Endothelial cell of umbilical vein (primary cell): Measurements from ENCODE around the gene NELFB. TPM values are rescaled to one million over a fixed set of nuclear protein-coding genes. Genes with fewer than 3 reads are reported as not detected.

Experiments used
- BruUV-seq: library from RNA; stranded (reverse); fragments of 400-500 nt; replicated peaks from 2 replicates; lab custom pipeline; 2021; lab: Mats Ljungman, UMichigan
- CTCF ChIA-PET: fragments of 300-600, 350-600 bp; sonication (Branson Sonifier 250); formaldehyde crosslinking; loops from one replicate; lab custom pipeline; 2021; ENCODE audit warnings: antibody characterized with exemption, inconsistent platforms; lab: Charles Lee
- POLR2A ChIA-PET: fragments of 300-600, 350-600 bp; sonication (Branson Sonifier 250); formaldehyde crosslinking; loops from one replicate; lab custom pipeline; 2021; ENCODE audit warnings: antibody characterized with exemption, inconsistent platforms; lab: Charles Lee
- DNase-seq: peaks from one replicate; pipeline ENCODE4 v3.0.0-alpha.2; 2011; ENCODE audit warnings: low read depth, low spot score
- FAIRE-seq: peaks from 2 replicates; lab custom pipeline; 2011; peaks lifted over from hg19 to GRCh38; lab: Jason Lieb, UNC
- H2AFZ ChIP-seq: 2 replicates; pipeline ENCODE4 v1.6.0; 2012; ENCODE audit warnings: low read depth, low read length, control low read depth, inconsistent platforms
- H3K27ac ChIP-seq: 2 replicates; pipeline ENCODE4 v1.5.1; 2011; ENCODE audit warnings: low read depth, mild to moderate bottlenecking, control low read depth, low read length, moderate library complexity; ENCODE audit not compliant: insufficient read depth
- H3K27me3 ChIP-seq, 2 experiments: 2 replicates each; pipeline versions ENCODE4 v1.6.0 to v1.6.1; 2011; ENCODE audit warnings: low read length in 2 of 2, mixed read lengths in 1 of 2; ENCODE audit not compliant: control insufficient read depth in 2 of 2, insufficient read depth in 2 of 2
- H3K36me3 ChIP-seq, 2 experiments: 2 replicates in 1 of 2; 3 replicates in 1 of 2; pipeline ENCODE4 v1.5.1; 2011; ENCODE audit warnings: low read length in 2 of 2, mild to moderate bottlenecking in 1 of 2, moderate library complexity in 1 of 2; ENCODE audit not compliant: control insufficient read depth in 2 of 2, insufficient read depth in 2 of 2; ENCODE audit errors: extremely low read depth in 1 of 2
- H3K4me1 ChIP-seq: 3 replicates; pipeline ENCODE4 v1.5.1; 2011; ENCODE audit warnings: mild to moderate bottlenecking, low read length; ENCODE audit not compliant: control insufficient read depth, insufficient read depth; ENCODE audit errors: extremely low read depth
- H3K4me2 ChIP-seq: 2 replicates; pipeline ENCODE4 v1.6.1; 2011; ENCODE audit warnings: low read length, control low read depth, mixed read lengths; ENCODE audit not compliant: insufficient read depth
- H3K4me3 ChIP-seq, 3 experiments: fragments of 200-600 bp in 1 of 3; sonication (generic), shearing (Covaris generic) in 1 of 3; replicated peaks in 1 of 3; 2 replicates each; pipeline ENCODE4 v1.5.1; 2011 to 2016; ENCODE audit warnings: control low read depth in 3 of 3, low read length in 3 of 3, mild to moderate bottlenecking in 2 of 3, inconsistent platforms in 1 of 3, low read depth in 1 of 3, moderate library complexity in 1 of 3; ENCODE audit not compliant: insufficient read depth in 1 of 3
- H3K79me2 ChIP-seq: 2 replicates; pipeline ENCODE4 v1.6.0; 2012; ENCODE audit warnings: low read length, inconsistent platforms; ENCODE audit not compliant: control insufficient read depth, insufficient read depth
- H3K9ac ChIP-seq: replicated peaks from 2 replicates; pipeline ENCODE3; 2011; ENCODE audit warnings: low read length, control low read depth; ENCODE audit not compliant: insufficient read depth; ENCODE audit errors: extremely low read depth
- H3K9me1 ChIP-seq: replicated peaks from 3 replicates; pipeline ENCODE4 v1.6.0; 2011; ENCODE audit warnings: mild to moderate bottlenecking, low read length; ENCODE audit not compliant: control insufficient read depth, insufficient read depth; ENCODE audit errors: extremely low read depth
- H3K9me3 ChIP-seq: replicated peaks from 2 replicates; pipeline ENCODE4 v1.5.1; 2012; ENCODE audit warnings: low read length, inconsistent platforms; ENCODE audit not compliant: control insufficient read depth, insufficient read depth
- H4K20me1 ChIP-seq: replicated peaks from 2 replicates; pipeline ENCODE3; 2011; ENCODE audit warnings: mild to moderate bottlenecking, low read length; ENCODE audit not compliant: control insufficient read depth, insufficient read depth; ENCODE audit errors: extremely low read depth
- CTCF ChIP-seq, 2 donors: IDR thresholded peaks; 1 replicate in 1 of 2; 2 replicates in 1 of 2; pipeline ENCODE4 v1.5.1; 2011; ENCODE audit warnings: low read length in 2 of 2, mild to moderate bottlenecking in 2 of 2, moderate library complexity in 2 of 2, control low read depth in 1 of 2, inconsistent platforms in 1 of 2, low read depth in 1 of 2; ENCODE audit not compliant: insufficient read depth in 1 of 2; ENCODE audit errors: extremely low read depth in 1 of 2
- FOS ChIP-seq: IDR thresholded peaks from 2 replicates; pipeline ENCODE4 v1.6.1; 2011; ENCODE audit warnings: mild to moderate bottlenecking, low read length, moderate library complexity, borderline replicate concordance; ENCODE audit not compliant: insufficient read depth
- JUN ChIP-seq: IDR thresholded peaks from 2 replicates; pipeline ENCODE4 v1.6.1; 2011; ENCODE audit warnings: borderline replicate concordance, low read depth; ENCODE audit not compliant: insufficient read length, insufficient read depth
- MAX ChIP-seq: IDR thresholded peaks from 2 replicates; pipeline ENCODE4 v1.6.1; 2011; ENCODE audit not compliant: insufficient read depth, insufficient read length
- POLR2AphosphoS5 ChIP-seq: IDR thresholded peaks from 2 replicates; pipeline ENCODE4 v1.6.1; 2012; ENCODE audit warnings: low read depth, mild to moderate bottlenecking, control low read depth, low read length, moderate library complexity; ENCODE audit not compliant: insufficient read depth
- dilution Hi-C: fragments of 300-500 bp; cut with MboI; formaldehyde crosslinking; loops from one replicate; pipeline ENCODE4 v1.15.0; 2019; ENCODE audit warnings: low sequenced_read_pairs; ENCODE audit not compliant: extremely low pct_ligation_motif_present
- intact Hi-C: fragments of 100-400 bp; cut with micrococcal nuclease; formaldehyde crosslinking; loops from one replicate; pipeline ENCODE4 v1.10.0; 2022
- polyA plus RNA-seq, 4 experiments: library from polyadenylated mRNA; depleted of rRNA in 3 of 4; stranded (reverse) in 3 of 4; unstranded in 1 of 4; fragments of >200 nt; gene quantifications; 2 replicates each; pipeline versions ENCODE4 v1.2.1 to v1.2.3, GENCODE V29; 2011 to 2012; ENCODE audit warnings: missing spikeins in 1 of 4
- total RNA-seq: library from RNA; stranded (reverse); gene quantifications from 2 replicates; pipeline ENCODE4 v1.2.3, GENCODE V29; 2021

The NELFB gene
- total and polyA plus RNA-seq, 2 donors (not counting 3 experiments of a cell fraction or from before 2014, with no cell fraction given): 62.3 to 76.1 TPM

- no TSS peak for BruUV-seq
- peaks cover 42% of the 10 kb centered on the region for H3K79me2 ChIP-seq
- H3K27ac ChIP-seq: no peak overlapping the region
- intact Hi-C loops: no loop called here
- no peak for TF ChIP-seq POLR2AphosphoS5
- no peak for TF ChIP-seq FOS
- H3K9me1 ChIP-seq: no peaks in the 10 kb centered on the region
- FAIRE-seq (no peak), DNase-seq (no peak)
- no peak overlapping the region for H3K4me3 ChIP-seq
- dilution Hi-C loops: no loop called here
- CTCF ChIA-PET: no interaction called here
- no peaks in the 10 kb centered on the region for H3K9me3 ChIP-seq
- no peak overlapping the region for H3K9ac ChIP-seq
- POLR2A ChIA-PET: no interaction called here
- H4K20me1 ChIP-seq: no peaks in the 10 kb centered on the region
- H3K4me2 ChIP-seq: no peak overlapping the region
- peaks cover 10% of the 10 kb centered on the region in 2 experiments for H3K36me3 ChIP-seq
- H2AFZ ChIP-seq: no peak overlapping the region
- H3K4me1 ChIP-seq: peaks cover 23% of the 10 kb centered on the region
- H3K27me3 ChIP-seq: no peaks in the 10 kb centered on the region
These were observed 26.4 kb downstream of the NELFB start for GRCh38 chr9:137281345-137282116.

- no peak overlapping the region for H3K9ac ChIP-seq
- no peaks in the 10 kb centered on the region for H3K79me2 ChIP-seq
- POLR2A ChIA-PET: interaction anchor here (0.7 to 1.1 kb wide), 2 partner anchors 10 to 15 kb away, joined by 4 to 5 read pairs; partner anchors contain the start of genes NRARP and TOR4A
- H3K27ac ChIP-seq: no peak overlapping the region
- FAIRE-seq (peak; percentile 87), DNase-seq (peak; percentile 79)
- no peak overlapping the region for H2AFZ ChIP-seq
- no peaks in the 10 kb centered on the region for H3K27me3 ChIP-seq
- BruUV-seq: no TSS peak
- H3K36me3 ChIP-seq: no peaks in the 10 kb centered on the region
- dilution Hi-C loops (no loop called here), intact Hi-C loops (loop anchor here (1.0 kb wide), 2 partner anchors 158 to 239 kb away; no protein-coding TSS in a partner anchor)
- H3K9me3 ChIP-seq: no peaks in the 10 kb centered on the region
- H3K4me1 ChIP-seq: peaks cover 4% of the 10 kb centered on the region
- TF ChIP-seq CTCF (IDR thresholded peaks at IDR 0.05; ENCODE audit: extremely low read depth in 1 of 2, insufficient read depth in 1 of 2, low read depth in 1 of 2, low read length in 2 of 2): peak; percentile 65 to 86
- peak; percentile 77 for TF ChIP-seq MAX
- TF ChIP-seq FOS: no peak
- no peak for TF ChIP-seq JUN
- H3K9me1 ChIP-seq: no peaks in the 10 kb centered on the region
- no peak overlapping the region for H3K4me2 ChIP-seq
- CTCF ChIA-PET: interaction anchor here (0.6 to 1.9 kb wide), 32 partner anchors 9 to 265 kb away, joined by 3 to 42 read pairs (median 5); partner anchors contain the start of genes ENTPD8, EXD3, MRPL41 and NOXA1
- no peak overlapping the region for H3K4me3 ChIP-seq
- H4K20me1 ChIP-seq: no peaks in the 10 kb centered on the region
These were observed 31.9 kb downstream of the NELFB start for GRCh38 chr9:137286975-137287383.
